ENCODE data around the gene FEM1C.

- TF ChIP-seq POLR2A (IDR thresholded peaks at IDR 0.05) (no peak), EP300 (IDR thresholded peaks at IDR 0.05; ENCODE audit: low read depth) (no peak), CTCF (IDR thresholded peaks at IDR 0.05) (no peak)
Observed at GRCh38 chr5:115535479-115536035, 9.0 kb downstream of the FEM1C start.
